GM06990 (cell line): ENCODE measurements around the gene COMT.

ENCODE experiments used
- DNase-seq: peaks from one replicate; pipeline ENCODE4 v3.0.0-alpha.2; 2011; ENCODE audit not compliant: insufficient read length; ENCODE audit errors: extremely low read depth
- H3K27me3 ChIP-seq: replicated peaks from 2 replicates; pipeline ENCODE4 v1.6.0; 2011; ENCODE audit warnings: low read length; ENCODE audit not compliant: control insufficient read depth, insufficient read depth
- H3K36me3 ChIP-seq: 2 replicates; pipeline ENCODE4 v1.5.1; 2011; ENCODE audit warnings: low read length; ENCODE audit not compliant: control insufficient read depth, insufficient read depth
- H3K4me3 ChIP-seq: replicated peaks from 2 replicates; pipeline ENCODE4 v1.5.1; 2011; ENCODE audit warnings: low read depth, mild to moderate bottlenecking, control low read depth, low read length
- TF ChIP-seq, protein P1 (sequence below): IDR thresholded peaks from 2 replicates; pipeline ENCODE4 v1.5.1; 2011; ENCODE audit warnings: low read length, control low read depth, mild to moderate bottlenecking, inconsistent platforms; ENCODE audit not compliant: insufficient read depth, poor library complexity, severe bottlenecking

Gene COMT

DNA sequence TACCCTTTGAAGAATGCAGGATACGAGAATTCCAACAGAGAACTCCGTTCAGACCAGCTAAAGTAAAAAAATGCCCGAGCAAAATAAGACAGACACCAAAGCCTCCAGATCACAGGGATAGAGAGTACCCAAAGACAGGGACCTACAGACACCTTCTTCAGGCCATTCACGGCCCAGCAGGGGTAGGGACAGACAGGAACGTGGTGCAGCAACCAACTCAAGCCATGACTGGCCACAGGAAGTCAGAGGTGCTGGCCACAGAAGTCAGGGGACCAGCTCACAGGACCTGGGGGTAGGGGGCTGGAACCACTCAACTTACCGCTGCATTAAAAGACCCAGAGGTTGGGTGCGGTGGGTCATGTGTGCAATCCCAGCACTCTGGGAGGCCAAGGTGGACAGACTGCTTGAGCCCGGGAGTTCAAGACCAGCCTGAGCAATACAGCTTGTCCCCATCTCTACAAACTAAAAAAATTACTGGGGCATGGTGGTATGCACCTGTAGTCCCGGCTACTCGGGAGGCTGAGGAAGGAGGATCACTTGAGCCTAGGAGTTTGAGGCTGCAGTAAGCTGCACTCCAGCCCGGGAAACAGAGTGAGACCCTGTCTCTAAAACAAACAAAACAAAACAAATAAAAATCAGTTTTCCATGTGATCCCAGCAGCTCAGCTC is 39.9 kb upstream of the COMT start:
- no peaks in the 10 kb centered on the region; the same call in 1 of the 2 replicates for H3K36me3 ChIP-seq
- DNase-seq = no peak
- no peak overlapping the region for H3K4me3 ChIP-seq
- no peaks in the 10 kb centered on the region for H3K27me3 ChIP-seq
- TF ChIP-seq, protein P1, sequence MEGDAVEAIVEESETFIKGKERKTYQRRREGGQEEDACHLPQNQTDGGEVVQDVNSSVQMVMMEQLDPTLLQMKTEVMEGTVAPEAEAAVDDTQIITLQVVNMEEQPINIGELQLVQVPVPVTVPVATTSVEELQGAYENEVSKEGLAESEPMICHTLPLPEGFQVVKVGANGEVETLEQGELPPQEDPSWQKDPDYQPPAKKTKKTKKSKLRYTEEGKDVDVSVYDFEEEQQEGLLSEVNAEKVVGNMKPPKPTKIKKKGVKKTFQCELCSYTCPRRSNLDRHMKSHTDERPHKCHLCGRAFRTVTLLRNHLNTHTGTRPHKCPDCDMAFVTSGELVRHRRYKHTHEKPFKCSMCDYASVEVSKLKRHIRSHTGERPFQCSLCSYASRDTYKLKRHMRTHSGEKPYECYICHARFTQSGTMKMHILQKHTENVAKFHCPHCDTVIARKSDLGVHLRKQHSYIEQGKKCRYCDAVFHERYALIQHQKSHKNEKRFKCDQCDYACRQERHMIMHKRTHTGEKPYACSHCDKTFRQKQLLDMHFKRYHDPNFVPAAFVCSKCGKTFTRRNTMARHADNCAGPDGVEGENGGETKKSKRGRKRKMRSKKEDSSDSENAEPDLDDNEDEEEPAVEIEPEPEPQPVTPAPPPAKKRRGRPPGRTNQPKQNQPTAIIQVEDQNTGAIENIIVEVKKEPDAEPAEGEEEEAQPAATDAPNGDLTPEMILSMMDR = no peak

DNA sequence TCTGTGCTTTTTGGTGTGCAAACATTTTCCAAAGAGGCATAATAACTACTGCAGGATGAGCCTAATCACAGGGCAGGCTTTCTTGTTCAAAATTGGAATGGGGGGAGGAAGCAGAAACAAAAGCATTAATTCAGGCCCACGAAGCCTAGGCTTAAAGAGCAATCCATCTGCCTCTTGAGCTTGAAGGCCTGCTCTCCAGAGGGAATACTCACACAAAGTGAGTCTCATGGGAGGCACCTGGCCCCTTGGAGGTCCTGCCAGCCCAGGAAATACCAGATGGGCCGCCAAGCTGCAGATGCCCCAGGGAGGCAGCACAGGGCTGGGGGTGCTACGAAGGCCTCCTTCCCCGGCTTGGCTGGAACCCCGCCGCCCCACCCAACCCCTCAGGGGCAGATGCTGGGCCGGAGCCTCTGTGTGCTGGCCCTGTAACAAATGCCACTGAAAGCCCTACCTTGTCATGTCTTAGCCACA is 39.3 kb upstream of the COMT start:
- no peaks in the 10 kb centered on the region for H3K27me3 ChIP-seq
- TF ChIP-seq, protein P1 = no peak
- H3K4me3 ChIP-seq = no peak overlapping the region
- no peak for DNase-seq
- H3K36me3 ChIP-seq = no peaks in the 10 kb centered on the region; the same call in 1 of the 2 replicates

DNA sequence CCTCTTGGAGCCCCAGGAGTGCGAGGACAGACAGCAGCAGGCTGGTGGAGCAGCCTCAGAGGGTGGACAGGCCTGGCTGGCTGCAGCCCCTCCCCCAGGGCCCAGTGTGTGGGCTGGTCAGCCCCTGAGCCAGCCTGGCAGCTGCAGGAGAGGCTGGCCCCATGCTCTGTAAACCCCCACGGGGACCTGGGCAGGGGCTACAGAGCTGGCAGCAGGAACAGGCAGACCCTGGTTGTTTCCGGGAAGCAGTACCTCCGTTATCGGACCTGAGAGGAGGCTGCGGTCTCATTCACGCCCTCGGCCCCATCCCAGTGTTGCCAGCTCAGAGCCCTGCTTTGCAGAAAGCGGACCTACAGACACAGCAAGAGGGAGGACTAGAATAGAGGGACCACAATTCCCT is 38.5 kb upstream of the COMT start:
- Histone ChIP-seq H3K27me3 (no peaks in the 10 kb centered on the region), H3K36me3 (no peaks in the 10 kb centered on the region; the same call in 1 of the 2 replicates), H3K4me3 (no peak overlapping the region)
- no peak for DNase-seq
- TF ChIP-seq, protein P1 = no peak

DNA sequence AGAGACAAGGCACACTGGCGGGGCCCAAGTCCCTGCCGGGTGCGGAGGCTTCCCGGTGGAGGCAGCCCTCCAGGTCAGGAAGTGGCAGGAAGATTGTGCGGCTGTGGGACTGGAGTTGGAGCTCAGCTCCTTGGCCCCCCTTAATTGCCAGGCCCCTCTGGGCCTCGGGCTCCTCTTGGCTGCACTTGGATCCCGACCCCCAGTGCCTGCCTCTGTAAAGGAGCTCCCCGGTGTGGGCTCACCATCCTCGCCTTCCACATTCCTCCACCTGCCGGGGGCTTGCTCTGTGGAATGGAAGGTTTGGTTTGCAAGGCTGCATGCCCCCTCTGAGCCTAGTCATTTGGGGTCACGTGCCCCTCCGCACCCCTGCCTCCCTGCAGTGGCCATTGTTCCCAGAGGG is 38.1 kb upstream of the COMT start:
- Histone ChIP-seq H3K27me3 (no peaks in the 10 kb centered on the region), H3K36me3 (no peaks in the 10 kb centered on the region), H3K4me3 (no peak overlapping the region)
- TF ChIP-seq, protein P1 = no peak
- DNase-seq = no peak

DNA sequence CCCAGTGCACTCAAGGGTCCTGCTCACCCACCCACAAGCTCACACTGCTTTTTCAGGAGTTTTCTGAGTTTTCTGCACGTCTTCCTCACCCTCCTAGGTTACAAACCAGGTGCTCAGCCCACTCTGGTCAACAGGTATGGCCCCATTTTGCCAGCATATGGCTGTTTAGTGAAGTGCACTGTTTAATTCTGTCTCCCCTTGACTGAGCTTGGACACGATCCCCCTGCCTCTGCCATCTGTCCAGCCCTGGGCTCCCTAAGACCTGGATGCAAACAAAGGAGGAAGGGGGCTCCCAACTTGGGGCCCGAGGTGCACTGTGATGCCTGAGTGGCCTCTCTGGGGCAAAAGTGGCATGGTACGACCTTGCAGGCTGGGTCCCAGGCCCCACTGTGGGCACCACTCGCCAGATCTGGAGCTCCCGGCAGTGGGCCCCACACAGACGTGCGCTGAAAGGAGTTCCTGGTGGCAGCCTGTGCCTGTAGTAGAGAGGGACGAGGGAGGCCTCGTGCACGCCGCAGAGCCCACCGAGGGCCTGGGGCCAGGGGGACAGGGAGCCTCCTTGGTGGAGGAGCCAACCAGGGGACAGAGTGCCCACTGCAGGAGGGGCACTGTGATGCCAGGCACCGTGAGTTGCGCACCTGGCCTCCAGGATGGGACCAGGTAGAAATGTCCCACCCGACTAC is 37.3 kb upstream of the COMT start:
- no peak for DNase-seq
- Histone ChIP-seq H3K36me3 (no peaks in the 10 kb centered on the region), H3K4me3 (no peak overlapping the region), H3K27me3 (no peaks in the 10 kb centered on the region)
- TF ChIP-seq, protein P1 = no peak
